ENCODE data around the gene SNX10.
A peak's percentile ranks its signal among the peaks of the same experiment; 100 is the strongest.
"Not testable (repeated sequence)": the region's sequence is repeated elsewhere in the genome, so short reads cannot be mapped to it uniquely, and the experiment has no call there.

SNX10 gene

GRCh38 chr7:26291699-26292538 is at the start of gene SNX10:
Gene SNX10, plus strand, starts transcription at chr7:26291862. Its CDS starts 54,581 bp downstream, at chr7:26346443.
- TF ChIP-seq, protein P1, sequence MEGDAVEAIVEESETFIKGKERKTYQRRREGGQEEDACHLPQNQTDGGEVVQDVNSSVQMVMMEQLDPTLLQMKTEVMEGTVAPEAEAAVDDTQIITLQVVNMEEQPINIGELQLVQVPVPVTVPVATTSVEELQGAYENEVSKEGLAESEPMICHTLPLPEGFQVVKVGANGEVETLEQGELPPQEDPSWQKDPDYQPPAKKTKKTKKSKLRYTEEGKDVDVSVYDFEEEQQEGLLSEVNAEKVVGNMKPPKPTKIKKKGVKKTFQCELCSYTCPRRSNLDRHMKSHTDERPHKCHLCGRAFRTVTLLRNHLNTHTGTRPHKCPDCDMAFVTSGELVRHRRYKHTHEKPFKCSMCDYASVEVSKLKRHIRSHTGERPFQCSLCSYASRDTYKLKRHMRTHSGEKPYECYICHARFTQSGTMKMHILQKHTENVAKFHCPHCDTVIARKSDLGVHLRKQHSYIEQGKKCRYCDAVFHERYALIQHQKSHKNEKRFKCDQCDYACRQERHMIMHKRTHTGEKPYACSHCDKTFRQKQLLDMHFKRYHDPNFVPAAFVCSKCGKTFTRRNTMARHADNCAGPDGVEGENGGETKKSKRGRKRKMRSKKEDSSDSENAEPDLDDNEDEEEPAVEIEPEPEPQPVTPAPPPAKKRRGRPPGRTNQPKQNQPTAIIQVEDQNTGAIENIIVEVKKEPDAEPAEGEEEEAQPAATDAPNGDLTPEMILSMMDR (IDR thresholded peaks at IDR 0.05; ENCODE audit: extremely low read depth, missing control alignments), result peak; percentile 70
- DNase-seq (ENCODE audit: low spot score), result peak; percentile 82

DNA sequence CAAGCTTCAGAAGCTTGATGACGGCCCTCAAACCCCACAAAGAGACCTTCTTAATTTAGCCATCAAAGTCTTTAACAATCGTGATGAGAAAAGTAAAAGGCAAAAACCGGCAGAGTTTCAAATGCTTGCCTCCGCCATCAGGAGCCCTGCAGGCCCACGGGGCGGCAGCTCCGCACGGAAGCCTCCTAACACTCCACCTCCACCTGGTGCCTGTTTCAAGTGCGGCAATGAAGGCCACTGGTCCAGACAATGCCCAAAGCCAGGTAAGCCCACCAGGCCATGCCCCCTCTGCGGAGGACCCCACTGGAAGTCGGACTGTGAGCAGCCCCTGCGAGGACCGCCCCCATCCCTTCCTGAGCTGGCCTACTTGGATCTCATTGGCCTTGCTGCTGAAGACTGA is 46.5 kb upstream of the SNX10 start:
- TF ChIP-seq, protein P1 (IDR thresholded peaks at IDR 0.05; ENCODE audit: extremely low read depth, missing control alignments), result no peak
- no peak for DNase-seq (ENCODE audit: low spot score)

GRCh38 chr7:26250239-26250638 is 41.4 kb upstream of the SNX10 start:
- TF ChIP-seq, protein P1 (IDR thresholded peaks at IDR 0.05; ENCODE audit: extremely low read depth, missing control alignments), result no peak
- DNase-seq (ENCODE audit: low spot score), result no peak

DNA sequence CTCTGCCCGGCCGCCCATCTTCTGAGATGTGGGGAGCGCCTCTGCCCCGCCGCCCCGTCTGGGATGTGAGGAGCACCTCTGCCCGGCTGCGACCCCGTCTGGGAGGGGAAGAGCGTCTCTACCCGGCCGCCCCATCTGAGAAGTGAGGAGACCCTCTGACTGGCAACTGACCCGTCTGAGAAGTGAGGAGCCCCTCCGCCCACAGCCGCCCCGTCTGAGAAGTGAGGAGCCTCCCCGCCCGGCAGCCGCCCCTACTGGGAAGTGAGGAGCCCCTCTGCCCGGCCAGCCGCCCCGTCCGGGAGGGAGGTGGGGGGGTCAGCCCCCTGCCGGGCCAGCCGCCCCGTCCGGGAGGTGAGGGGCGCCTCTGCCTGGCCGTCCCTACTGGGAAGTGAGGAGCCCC is 29.8 kb upstream of the SNX10 start:
- not testable (repeated sequence) for DNase-seq (ENCODE audit: low spot score)

- TF ChIP-seq, protein P1 (IDR thresholded peaks at IDR 0.05; ENCODE audit: extremely low read depth, missing control alignments), result no peak
- DNase-seq (ENCODE audit: low spot score), result no peak
Observed at GRCh38 chr7:26265065-26265464, 26.6 kb upstream of the SNX10 start.

DNA sequence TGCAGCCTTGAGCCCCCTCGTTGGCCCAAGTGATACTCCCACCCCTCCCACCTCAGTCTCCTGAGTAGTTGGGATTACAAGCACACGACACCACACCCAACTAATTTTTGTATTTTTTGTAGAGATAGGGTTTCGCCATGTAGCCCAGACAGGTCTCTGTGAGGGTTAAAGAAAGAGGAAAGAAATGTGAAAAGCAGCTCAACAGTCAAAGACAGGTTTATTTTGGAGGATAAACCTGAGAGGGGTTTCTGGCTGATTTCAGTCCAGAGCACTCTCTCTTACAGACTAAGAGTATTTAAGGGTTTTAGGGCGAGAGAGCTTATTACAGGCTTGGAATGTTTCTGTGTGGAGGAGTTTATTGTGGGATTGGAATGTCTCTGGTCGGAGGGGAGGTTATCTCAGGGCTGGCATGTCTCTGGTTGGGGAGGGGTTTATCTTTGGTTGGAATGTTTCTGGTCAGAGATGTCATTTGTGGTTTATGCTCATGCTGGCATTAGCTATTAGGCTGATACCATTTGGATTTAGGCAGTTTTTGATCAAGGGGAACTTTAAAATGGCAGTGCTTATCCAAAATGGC is 26.1 kb upstream of the SNX10 start:
- DNase-seq (ENCODE audit: low spot score), result no peak
- TF ChIP-seq, protein P1 (IDR thresholded peaks at IDR 0.05; ENCODE audit: extremely low read depth, missing control alignments), result no peak

GRCh38 chr7:26267601-26268166 is 24.0 kb upstream of the SNX10 start:
- TF ChIP-seq, protein P1 (IDR thresholded peaks at IDR 0.05; ENCODE audit: extremely low read depth, missing control alignments), result no peak
- no peak for DNase-seq (ENCODE audit: low spot score)
